Muscle layer of duodenum (tissue), 2 donors: ENCODE results near the gene TMEM132C.
"Not testable (repeated sequence)": the region's sequence is repeated elsewhere in the genome, so short reads cannot be mapped to it uniquely, and the experiment has no call there.

Experiments used
- H3K27ac ChIP-seq: one replicate; pipeline ENCODE4 v1.7.0; 2013; ENCODE audit warnings: mild to moderate bottlenecking, low read length
- H3K27me3 ChIP-seq: one replicate; pipeline ENCODE4 v1.7.0; 2013; ENCODE audit warnings: low read depth, mild to moderate bottlenecking, control low read depth, low read length
- H3K36me3 ChIP-seq, 2 donors: one replicate each; pipeline ENCODE4 v1.7.0; 2013; ENCODE audit warnings: low read length in 2 of 2, control low read depth in 1 of 2, mild to moderate bottlenecking in 1 of 2; ENCODE audit not compliant: insufficient read depth in 2 of 2, control insufficient read depth in 1 of 2
- H3K4me1 ChIP-seq, 2 donors: one replicate each; pipeline ENCODE4 v1.7.0; 2013; ENCODE audit warnings: low read length in 2 of 2, mild to moderate bottlenecking in 2 of 2, control low read depth in 1 of 2, moderate library complexity in 1 of 2; ENCODE audit not compliant: insufficient read depth in 2 of 2, control insufficient read depth in 1 of 2
- H3K4me3 ChIP-seq, 2 donors: one replicate each; pipeline ENCODE4 v1.7.0; 2013; ENCODE audit warnings: low read length in 2 of 2, low read depth in 1 of 2, mild to moderate bottlenecking in 1 of 2
- H3K9me3 ChIP-seq, 2 donors: one replicate each; pipeline ENCODE4 v1.7.0; 2013; ENCODE audit warnings: low read length in 2 of 2, control low read depth in 1 of 2, mild to moderate bottlenecking in 1 of 2; ENCODE audit not compliant: control insufficient read depth in 1 of 2
- donor health status: healthy.

The TMEM132C gene

GRCh38 chr12:128600886-128601285 is 333.9 kb downstream of the TMEM132C start:
- Histone ChIP-seq H3K4me1 (no peaks in the 10 kb centered on the region), H3K36me3 (no peaks in the 10 kb centered on the region), H3K4me3 (no peak overlapping the region), H3K27ac (no peak overlapping the region), H3K9me3 (no peaks in the 10 kb centered on the region), H3K27me3 (no peaks in the 10 kb centered on the region)

- no peaks in the 10 kb centered on the region for H3K36me3 ChIP-seq
- no peak overlapping the region for H3K27ac ChIP-seq
These were observed 336.7 kb downstream of the TMEM132C start for GRCh38 chr12:128603573-128604115.

GRCh38 chr12:128604219-128604618 is 337.2 kb downstream of the TMEM132C start:
- H3K4me1 ChIP-seq, H3K4me3 ChIP-seq, H3K27ac ChIP-seq, H3K9me3 ChIP-seq, H3K27me3 ChIP-seq, H3K36me3 ChIP-seq: not testable (repeated sequence)

More at GRCh38 chr12:128603573-128604115, 336.7 kb downstream of the TMEM132C start:
- H3K27me3 ChIP-seq = no peaks in the 10 kb centered on the region
- no peak overlapping the region for H3K4me3 ChIP-seq
- no peaks in the 10 kb centered on the region for H3K9me3 ChIP-seq
- H3K4me1 ChIP-seq = no peaks in the 10 kb centered on the region

- Histone ChIP-seq H3K27me3 (no peaks in the 10 kb centered on the region), H3K4me1 (no peaks in the 10 kb centered on the region)
These were observed 339.1 kb downstream of the TMEM132C start for GRCh38 chr12:128606051-128606450.

GRCh38 chr12:128606538-128606937 is 339.6 kb downstream of the TMEM132C start:
- Histone ChIP-seq H3K4me1 (no peaks in the 10 kb centered on the region), H3K36me3 (no peaks in the 10 kb centered on the region), H3K27me3 (no peaks in the 10 kb centered on the region), H3K27ac (no peak overlapping the region), H3K9me3 (no peaks in the 10 kb centered on the region), H3K4me3 (no peak overlapping the region)

More at GRCh38 chr12:128606051-128606450, 339.1 kb downstream of the TMEM132C start:
- Histone ChIP-seq H3K9me3 (no peaks in the 10 kb centered on the region), H3K36me3 (no peaks in the 10 kb centered on the region), H3K4me3 (no peak overlapping the region), H3K27ac (no peak overlapping the region)

GRCh38 chr12:128606970-128607369 is 340.0 kb downstream of the TMEM132C start:
- no peaks in the 10 kb centered on the region for H3K27me3 ChIP-seq
- no peaks in the 10 kb centered on the region for H3K36me3 ChIP-seq
- H3K4me1 ChIP-seq = no peaks in the 10 kb centered on the region
- no peak overlapping the region for H3K4me3 ChIP-seq
- H3K9me3 ChIP-seq = no peaks in the 10 kb centered on the region
- H3K27ac ChIP-seq = no peak overlapping the region

- no peaks in the 10 kb centered on the region for H3K4me1 ChIP-seq
- no peak overlapping the region for H3K27ac ChIP-seq
- H3K27me3 ChIP-seq = no peaks in the 10 kb centered on the region
- H3K9me3 ChIP-seq = no peaks in the 10 kb centered on the region
- no peak overlapping the region for H3K4me3 ChIP-seq
- no peaks in the 10 kb centered on the region for H3K36me3 ChIP-seq
These were observed 340.7 kb downstream of the TMEM132C start for GRCh38 chr12:128607641-128608040.

- no peaks in the 10 kb centered on the region for H3K4me1 ChIP-seq
- H3K4me3 ChIP-seq = no peak overlapping the region
- H3K9me3 ChIP-seq = no peaks in the 10 kb centered on the region
- no peaks in the 10 kb centered on the region for H3K36me3 ChIP-seq
- H3K27ac ChIP-seq = no peak overlapping the region
- no peaks in the 10 kb centered on the region for H3K27me3 ChIP-seq
These were observed 342.9 kb downstream of the TMEM132C start for GRCh38 chr12:128609861-128610260.

GRCh38 chr12:128611736-128612135 is 344.8 kb downstream of the TMEM132C start:
- H3K9me3 ChIP-seq = no peaks in the 10 kb centered on the region
- H3K36me3 ChIP-seq = no peaks in the 10 kb centered on the region
- no peak overlapping the region for H3K27ac ChIP-seq
- H3K4me3 ChIP-seq = no peak overlapping the region
- H3K4me1 ChIP-seq = no peaks in the 10 kb centered on the region
- no peaks in the 10 kb centered on the region for H3K27me3 ChIP-seq

- Histone ChIP-seq H3K27me3 (no peaks in the 10 kb centered on the region), H3K27ac (no peak overlapping the region), H3K4me3 (no peak overlapping the region), H3K4me1 (no peaks in the 10 kb centered on the region), H3K9me3 (no peaks in the 10 kb centered on the region), H3K36me3 (no peaks in the 10 kb centered on the region)
These were observed 345.3 kb downstream of the TMEM132C start for GRCh38 chr12:128612150-128612850.

- Histone ChIP-seq H3K4me1 (no peaks in the 10 kb centered on the region), H3K9me3 (no peaks in the 10 kb centered on the region), H3K36me3 (no peaks in the 10 kb centered on the region), H3K4me3 (no peak overlapping the region), H3K27ac (no peak overlapping the region), H3K27me3 (no peaks in the 10 kb centered on the region)
These were observed 347.0 kb downstream of the TMEM132C start for GRCh38 chr12:128613837-128614590.
